Fibroblast of lung (primary cell): ENCODE measurements around the gene RABGAP1.

Source experiments
- CTCF ChIP-seq, 2 donors: IDR thresholded peaks in 1 of 2; conservative IDR thresholded peaks in 1 of 2; 1 replicate in 1 of 2; 2 replicates in 1 of 2; pipeline ENCODE4 v1.5.1; 2011 to 2012; ENCODE audit warnings: low read length in 2 of 2, control low read depth in 1 of 2, inconsistent platforms in 1 of 2, low read depth in 1 of 2, mild to moderate bottlenecking in 1 of 2
- EZH2 ChIP-seq: IDR thresholded peaks from 2 replicates; pipeline ENCODE4 v1.5.1; 2012; ENCODE audit warnings: low read length, control low read depth, mild to moderate bottlenecking; ENCODE audit errors: missing control alignments

DNA sequence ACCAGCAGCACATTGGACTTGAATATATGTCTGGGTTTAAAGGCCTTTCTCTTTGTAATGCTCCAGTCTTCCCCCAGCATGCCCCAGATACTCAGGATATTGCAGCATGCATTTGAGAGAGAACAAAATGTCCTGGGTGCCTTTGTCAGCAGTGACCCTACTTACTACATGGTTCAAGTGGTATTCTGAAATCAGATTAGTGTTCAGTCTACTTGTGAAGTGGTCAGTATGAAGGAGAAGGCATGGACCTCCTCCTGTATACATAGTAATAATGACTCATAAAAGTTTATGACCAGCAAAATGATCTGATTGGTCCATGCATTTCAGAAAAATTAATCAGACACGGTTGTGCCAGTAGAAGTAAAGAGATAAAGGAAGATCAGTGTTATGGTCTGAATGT, 118.0 kb downstream of the RABGAP1 start:
- TF ChIP-seq CTCF (conservative IDR thresholded peaks at IDR 0.05 in 1 of 2, IDR thresholded peaks at IDR 0.05 in 1 of 2; ENCODE audit: low read depth in 1 of 2, low read length in 2 of 2) (no peak), EZH2 (no peak)
